GM10266 (cell line): ENCODE data around the gene NSUN7.
A peak's percentile ranks its signal among the peaks of the same experiment; 100 is the strongest.

Source experiments
- DNase-seq: peaks from one replicate; pipeline ENCODE4 v3.0.0; 2012; ENCODE audit errors: extremely low spot score
- CTCF ChIP-seq: IDR thresholded peaks from 2 replicates; pipeline ENCODE4 v1.5.1; 2012; ENCODE audit warnings: mild to moderate bottlenecking, low read depth; ENCODE audit not compliant: control insufficient read depth, insufficient read depth; ENCODE audit errors: missing control alignments

NSUN7 gene

GRCh38 chr4:40788331-40788730 is 38.6 kb downstream of the NSUN7 start:
- no peak for DNase-seq
- TF ChIP-seq CTCF = no peak

- no peak for DNase-seq
- TF ChIP-seq CTCF = no peak
Observed at GRCh38 chr4:40789031-40789430, 39.3 kb downstream of the NSUN7 start.

GRCh38 chr4:40789771-40790170 is 40.0 kb downstream of the NSUN7 start:
- no peak for TF ChIP-seq CTCF
- no peak for DNase-seq

GRCh38 chr4:40800064-40800463 is 50.3 kb downstream of the NSUN7 start:
- peak; percentile 21 for DNase-seq
- TF ChIP-seq CTCF = no peak

GRCh38 chr4:40804598-40804997 is 54.8 kb downstream of the NSUN7 start:
- TF ChIP-seq CTCF = no peak
- DNase-seq = no peak

GRCh38 chr4:40808926-40809457 is 59.2 kb downstream of the NSUN7 start:
- DNase-seq = no peak
- no peak for TF ChIP-seq CTCF

GRCh38 chr4:40811956-40812355 is 62.2 kb downstream of the NSUN7 start:
- no peak for DNase-seq
- no peak for TF ChIP-seq CTCF

GRCh38 chr4:40812386-40812785 is 62.6 kb downstream of the NSUN7 start:
- TF ChIP-seq CTCF = no peak
- DNase-seq = no peak
